NCI-H526 (cell line): ENCODE measurements around the gene ARV1.

Experiments used
- DNase-seq, 2 experiments: peaks; one replicate each; lab custom pipeline; 2025; lab: John Stamatoyannopoulos, UW

The ARV1 gene

GRCh38 chr1:230978491-230979388 is at the start of gene ARV1, which contains the start of gene TTC13:
TSS of gene ARV1 (plus strand) at chr1:230979094. CDS start at chr1:230979106, 12 bp downstream.
TSS of gene TTC13 (minus strand) at chr1:230978861. CDS start at chr1:230978830, 31 bp downstream.
- DNase-seq = peak; percentile 95 to 98

DNA sequence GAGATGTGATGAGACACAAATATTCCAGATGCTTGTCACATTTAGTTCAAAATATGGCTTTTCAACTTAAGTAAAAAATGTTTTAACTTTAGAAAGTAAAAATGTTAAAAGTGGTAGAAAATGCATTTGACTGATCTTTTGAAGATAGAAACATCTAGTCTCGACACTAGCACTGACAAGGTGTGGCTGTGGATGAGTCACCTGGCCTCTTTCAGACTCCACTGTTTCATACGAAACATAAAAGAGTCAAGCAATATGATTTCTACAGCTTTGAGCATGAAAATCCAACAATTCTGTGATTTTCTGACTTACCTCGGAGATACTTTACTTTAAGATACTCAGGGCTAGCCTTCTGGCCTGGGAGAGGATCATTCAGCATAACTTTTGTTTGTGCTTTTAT is 47.9 kb upstream of the ARV1 start:
- no peak for DNase-seq

DNA sequence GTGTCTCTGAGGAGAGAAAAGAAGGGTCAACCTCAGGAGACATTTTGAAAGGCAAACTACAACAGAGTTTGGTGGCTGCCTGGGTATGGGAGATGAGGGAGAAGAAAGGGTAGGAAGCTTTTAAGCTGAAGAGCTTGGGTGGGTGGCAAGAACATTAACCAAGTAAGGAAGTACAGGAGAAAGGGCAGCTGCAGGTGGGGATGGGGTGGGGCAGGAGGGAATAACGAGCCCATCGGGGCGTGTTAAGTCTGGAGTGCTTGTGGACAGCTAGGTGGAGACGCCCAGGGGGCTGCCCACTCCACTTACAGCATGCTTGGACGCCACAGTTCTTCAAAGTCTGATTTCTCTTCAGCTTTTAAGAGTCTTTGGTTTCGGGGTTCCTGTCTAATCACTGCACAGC is 43.0 kb upstream of the ARV1 start:
- DNase-seq = no peak

GRCh38 chr1:230936475-230936874 is 42.4 kb upstream of the ARV1 start:
- no peak for DNase-seq

DNA sequence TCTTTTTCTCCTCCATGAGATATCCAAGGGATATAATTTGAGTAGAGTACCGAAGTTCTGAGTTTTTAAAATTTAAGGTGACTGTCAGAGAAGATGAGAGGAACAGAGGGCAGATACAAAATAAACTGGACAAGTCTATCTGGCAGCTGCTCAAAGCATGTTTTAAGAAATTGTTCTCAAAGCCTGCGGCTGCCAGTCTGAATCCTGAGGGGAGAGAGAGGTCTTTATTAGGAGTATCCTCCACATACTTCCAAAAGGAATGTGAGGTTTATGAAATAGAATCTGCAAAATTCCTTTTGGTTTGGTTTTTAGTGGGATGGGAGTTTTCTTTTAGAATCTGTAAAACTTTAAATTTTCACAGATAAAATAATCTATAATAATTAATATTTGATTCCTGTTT is 41.5 kb upstream of the ARV1 start:
- no peak for DNase-seq

DNA sequence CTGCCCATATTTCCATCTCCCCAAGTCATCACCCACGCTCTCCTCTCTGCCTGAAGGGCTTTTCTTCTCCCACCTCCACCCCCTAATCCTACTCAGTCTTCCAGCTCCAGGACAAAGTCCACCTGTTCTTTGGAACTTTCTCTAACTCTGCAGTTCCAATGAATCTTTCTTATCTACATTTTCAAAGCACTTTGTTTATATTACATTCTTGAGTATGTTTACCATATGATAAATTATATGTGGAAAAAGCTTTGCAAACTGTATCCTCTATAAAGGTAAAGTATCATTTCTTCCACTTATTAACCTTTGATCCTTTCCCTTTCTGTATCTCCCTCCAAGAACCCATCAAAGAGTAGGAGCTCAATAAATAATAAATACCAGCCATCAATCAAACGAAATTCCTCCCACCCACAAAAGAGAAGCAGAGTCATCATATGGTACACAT is 39.9 kb upstream of the ARV1 start:
- no peak for DNase-seq

DNA sequence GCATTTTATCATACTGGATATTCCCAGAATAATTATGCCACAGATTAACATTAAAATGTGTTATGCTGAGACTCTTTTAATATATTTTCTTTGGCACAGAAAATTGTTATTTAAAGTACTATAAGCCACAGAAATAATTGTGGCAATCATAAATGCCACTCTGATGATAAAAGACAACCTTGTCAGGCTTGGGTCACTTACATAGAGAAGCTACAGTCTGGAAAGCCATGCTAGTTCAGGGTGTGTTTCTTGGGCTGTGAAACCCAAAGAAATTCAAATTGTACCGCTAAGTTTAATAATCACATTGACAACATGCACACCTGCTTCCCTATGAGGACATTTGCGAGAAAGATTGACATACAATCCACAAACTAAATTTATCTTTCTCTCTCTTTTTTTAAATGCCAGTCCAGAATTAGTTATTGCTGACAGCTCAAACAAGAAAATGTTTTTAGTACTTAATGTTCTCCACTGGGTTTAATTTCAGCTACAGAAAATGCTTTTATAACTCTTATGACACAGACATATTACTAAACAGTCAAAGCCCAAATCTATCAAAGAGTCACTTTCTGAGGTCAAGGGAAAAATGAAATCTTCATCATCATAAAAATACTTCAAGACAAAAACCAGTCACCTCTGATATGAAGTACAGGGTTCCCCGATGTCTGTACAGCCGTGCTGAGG is 38.9 kb upstream of the ARV1 start:
- no peak for DNase-seq

DNA sequence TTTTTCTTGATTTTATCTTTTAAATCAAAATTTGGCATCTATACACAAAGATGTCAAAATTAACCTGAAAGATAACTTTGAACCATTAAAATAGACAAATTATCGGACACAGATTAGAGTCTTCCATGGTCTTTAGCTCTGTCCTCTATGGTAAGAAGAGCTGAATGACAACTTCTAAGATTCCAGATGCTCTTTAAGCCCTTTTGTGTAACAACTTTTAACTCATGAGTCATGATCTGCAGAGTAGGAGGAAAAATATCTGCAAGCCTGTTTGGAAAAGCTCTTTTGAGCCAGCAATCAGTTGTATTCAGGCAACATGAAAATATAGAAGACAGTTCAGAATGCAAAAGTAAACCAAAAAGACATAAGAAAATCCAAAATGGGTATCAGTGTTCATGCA is 38.0 kb upstream of the ARV1 start:
- DNase-seq = no peak

- DNase-seq = no peak
Measured at GRCh38 chr1:230943048-230943593, 35.8 kb upstream of the ARV1 start.

DNA sequence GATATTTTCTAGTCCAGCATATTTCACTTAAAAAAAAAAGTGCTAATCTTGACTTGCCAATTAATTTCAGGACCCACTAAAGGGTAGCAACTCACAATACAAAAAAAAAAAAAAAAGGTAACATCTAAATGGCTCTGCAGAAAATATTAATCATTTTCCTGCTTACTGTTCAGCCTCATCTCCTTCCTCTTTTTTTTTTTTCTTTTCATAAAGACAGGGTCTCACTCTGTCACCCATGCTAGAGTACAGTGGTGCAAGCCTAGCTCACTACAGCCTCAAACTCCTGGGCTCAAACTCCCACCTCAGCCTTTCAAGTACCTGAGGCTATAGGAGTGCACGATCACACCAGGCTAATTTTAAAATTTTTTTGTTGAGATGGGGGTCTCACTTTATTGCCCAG is 30.6 kb upstream of the ARV1 start:
- no peak for DNase-seq

- no peak for DNase-seq
Measured at GRCh38 chr1:230948903-230949302, 30.0 kb upstream of the ARV1 start.

GRCh38 chr1:230950404-230950803 is 28.5 kb upstream of the ARV1 start:
- no peak for DNase-seq

GRCh38 chr1:230957580-230957989 is 21.3 kb upstream of the ARV1 start:
- DNase-seq = no peak

DNA sequence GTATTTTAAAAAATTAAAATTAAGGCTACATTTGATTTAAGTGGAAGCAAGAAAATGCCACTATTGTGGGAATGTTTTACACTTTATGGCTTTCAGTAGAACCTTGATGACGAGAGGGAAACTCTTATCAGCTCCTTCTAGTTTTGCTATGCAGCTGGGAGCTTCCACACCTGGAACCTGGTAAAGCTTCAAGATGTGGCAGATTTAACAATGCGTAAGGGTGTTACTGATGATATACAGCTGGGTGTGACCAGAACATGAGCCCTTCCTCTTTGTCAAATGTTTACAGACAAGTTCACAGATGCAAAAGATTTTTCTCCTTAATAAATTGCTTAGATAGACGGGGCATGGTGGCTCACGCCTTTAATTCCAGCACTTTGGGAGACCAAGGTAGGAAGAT is 20.5 kb upstream of the ARV1 start:
- no peak for DNase-seq

DNA sequence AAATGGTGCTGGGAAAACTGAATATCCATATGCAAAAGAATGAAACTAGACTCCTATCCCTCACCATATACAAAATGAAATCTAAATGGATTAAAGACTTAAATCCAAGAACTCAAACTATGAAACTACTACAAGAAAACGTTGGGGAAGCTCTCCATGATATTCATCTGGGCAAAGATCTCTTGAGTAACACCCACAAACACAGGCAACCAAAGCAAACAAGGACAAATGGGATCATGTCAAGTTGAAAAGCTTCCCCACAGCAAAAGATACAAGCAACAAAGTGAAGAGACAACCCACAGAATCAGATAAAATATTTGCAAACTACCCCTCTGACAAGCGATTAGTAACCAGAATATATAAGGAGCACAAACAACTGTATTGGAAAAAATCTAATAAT is 14.0 kb upstream of the ARV1 start:
- DNase-seq = no peak

- no peak for DNase-seq
Measured at GRCh38 chr1:230965535-230965934, 13.4 kb upstream of the ARV1 start.

DNA sequence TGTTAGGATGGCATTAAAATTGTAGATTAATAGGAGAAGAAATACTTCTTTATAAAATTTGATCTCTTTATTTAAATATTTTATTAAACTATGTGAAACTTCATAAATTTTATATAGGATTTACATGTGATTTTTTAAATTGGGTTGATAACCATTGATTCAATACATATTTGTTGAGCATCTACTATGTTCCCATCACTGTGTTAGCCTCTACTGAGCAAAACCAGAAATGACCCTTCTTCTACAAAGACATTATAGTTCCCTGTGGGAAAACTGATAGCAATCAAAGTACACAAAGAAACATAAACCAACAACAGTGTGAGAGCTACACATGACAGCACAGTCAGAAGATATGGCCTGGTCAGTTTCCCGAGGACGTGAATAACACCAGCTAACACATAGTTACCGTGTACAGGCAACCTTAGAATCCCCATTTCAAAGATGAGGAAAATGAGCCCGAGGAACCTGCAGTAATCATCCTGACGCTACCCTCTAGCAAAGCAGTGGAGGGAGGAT is 12.5 kb upstream of the ARV1 start:
- DNase-seq = no peak

DNA sequence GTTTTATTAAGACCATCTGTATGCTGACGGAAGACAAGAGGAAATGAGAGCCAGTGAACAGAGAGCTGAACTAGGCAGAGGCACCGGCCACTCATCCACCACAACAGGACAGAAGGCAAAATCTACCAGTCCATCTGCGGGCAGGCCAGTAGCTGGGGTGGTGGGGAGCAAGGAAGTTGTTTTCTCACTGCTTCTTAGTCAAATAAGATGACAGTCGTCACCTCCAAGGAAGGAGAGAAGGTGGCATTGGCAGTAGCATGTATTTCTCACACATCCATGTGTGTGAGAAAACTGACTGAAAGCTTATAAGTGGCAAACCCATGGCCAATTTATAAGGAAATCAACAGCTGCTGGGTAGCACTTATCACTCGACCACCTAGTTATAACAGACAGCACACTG is 8.5 kb upstream of the ARV1 start:
- no peak for DNase-seq

GRCh38 chr1:230971771-230972170 is 7.1 kb upstream of the ARV1 start:
- no peak for DNase-seq

GRCh38 chr1:230972855-230973271 is 6.0 kb upstream of the ARV1 start:
- no peak for DNase-seq

DNA sequence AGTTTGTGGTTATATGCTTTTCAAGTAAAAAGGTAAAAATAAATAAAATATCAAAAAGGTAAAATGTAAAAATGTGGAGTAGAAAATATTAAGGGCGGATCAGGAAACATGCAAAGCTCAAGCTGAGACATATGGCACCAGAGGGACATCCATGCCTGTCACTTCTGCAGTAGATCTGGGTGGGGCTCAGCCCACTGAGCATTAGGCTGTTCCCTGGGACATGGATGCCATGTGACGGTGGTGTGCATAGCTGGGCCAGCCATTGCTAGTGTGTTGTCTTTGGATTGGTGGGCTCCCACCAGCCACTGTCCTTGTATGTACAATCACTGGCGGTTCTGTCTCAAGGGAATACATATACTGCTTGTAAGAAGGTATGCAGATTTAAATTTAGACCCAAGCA is 3.3 kb upstream of the ARV1 start:
- DNase-seq = no peak

DNA sequence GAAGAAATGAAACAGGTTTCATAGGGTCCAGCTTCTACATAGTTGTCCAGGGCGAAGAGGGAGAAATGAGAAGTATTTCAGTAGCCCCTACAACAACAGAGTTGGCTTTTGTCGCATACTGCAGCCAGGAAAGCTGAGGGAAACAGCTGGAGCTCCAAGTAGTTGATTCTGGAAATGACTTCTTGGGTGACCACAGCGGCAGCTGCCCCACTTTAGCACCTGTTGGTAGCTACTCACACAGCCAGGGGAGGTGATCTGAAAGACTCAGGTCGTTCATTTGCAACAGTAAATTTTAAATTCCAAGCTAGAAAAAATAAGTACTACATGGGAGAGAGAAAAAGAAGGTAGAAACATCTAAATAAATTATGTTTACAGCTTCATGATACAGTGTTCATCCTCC is 2.5 kb upstream of the ARV1 start:
- DNase-seq = no peak
